ENCODE results near the gene PCDHB2. TPM values are rescaled to one million over a fixed set of nuclear protein-coding genes. Genes with fewer than 3 reads are reported as not detected.
"Not testable (repeated sequence)": the region's sequence is repeated elsewhere in the genome, so short reads cannot be mapped to it uniquely, and the experiment has no call there.

PCDHB2 gene
- total RNA-seq, 1 donor from 2014 or later, result 80.4 TPM

DNA sequence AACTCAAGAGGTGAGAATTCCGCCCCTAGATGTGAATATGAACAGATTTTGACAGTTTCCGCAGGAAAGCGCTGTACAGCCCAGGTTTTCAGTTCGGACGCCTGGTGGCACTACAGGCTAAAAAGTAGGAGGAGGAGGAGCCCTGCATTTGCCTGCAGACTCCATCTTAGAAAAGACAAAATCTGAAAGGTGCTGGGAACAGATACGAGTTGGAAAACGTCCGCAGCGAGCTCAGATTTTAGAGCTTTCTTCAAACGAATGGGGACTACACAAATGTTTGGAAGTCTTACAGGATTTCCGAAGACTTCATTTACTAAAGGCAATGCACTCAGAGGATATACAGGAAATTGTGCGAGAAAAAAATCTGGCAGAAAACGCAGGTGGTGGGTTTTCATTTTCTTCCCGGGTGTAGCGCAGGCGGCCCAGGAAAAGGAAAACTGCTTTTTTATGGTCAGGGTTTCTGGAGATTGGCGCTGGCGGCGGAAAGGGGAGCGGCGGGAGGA is 9.9 kb upstream of the PCDHB2 start:
- TF ChIP-seq, protein P1, sequence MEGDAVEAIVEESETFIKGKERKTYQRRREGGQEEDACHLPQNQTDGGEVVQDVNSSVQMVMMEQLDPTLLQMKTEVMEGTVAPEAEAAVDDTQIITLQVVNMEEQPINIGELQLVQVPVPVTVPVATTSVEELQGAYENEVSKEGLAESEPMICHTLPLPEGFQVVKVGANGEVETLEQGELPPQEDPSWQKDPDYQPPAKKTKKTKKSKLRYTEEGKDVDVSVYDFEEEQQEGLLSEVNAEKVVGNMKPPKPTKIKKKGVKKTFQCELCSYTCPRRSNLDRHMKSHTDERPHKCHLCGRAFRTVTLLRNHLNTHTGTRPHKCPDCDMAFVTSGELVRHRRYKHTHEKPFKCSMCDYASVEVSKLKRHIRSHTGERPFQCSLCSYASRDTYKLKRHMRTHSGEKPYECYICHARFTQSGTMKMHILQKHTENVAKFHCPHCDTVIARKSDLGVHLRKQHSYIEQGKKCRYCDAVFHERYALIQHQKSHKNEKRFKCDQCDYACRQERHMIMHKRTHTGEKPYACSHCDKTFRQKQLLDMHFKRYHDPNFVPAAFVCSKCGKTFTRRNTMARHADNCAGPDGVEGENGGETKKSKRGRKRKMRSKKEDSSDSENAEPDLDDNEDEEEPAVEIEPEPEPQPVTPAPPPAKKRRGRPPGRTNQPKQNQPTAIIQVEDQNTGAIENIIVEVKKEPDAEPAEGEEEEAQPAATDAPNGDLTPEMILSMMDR (IDR thresholded peaks at IDR 0.05; ENCODE audit: unreplicated experiment), result peak; percentile 68
- peak overlapping the region; percentile 99 for H3K27ac Mint-ChIP-seq

DNA sequence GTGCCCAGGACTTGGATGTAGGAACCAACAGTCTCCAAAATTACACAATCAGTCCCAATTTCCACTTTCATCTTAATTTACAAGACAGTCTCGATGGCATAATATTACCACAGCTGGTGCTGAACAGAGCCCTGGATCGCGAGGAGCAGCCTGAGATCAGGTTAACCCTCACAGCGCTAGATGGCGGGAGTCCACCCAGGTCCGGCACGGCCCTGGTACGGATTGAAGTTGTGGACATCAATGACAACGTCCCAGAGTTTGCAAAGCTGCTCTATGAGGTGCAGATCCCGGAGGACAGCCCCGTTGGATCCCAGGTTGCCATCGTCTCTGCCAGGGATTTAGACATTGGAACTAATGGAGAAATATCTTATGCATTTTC is 837 bp downstream of the PCDHB2 start:
- DNase-seq (ENCODE audit: low spot score, unreplicated experiment), result no peak
- Mint-ChIP-seq H3K9me3 (ENCODE audit: low read depth) (peaks cover 39% of the 10 kb centered on the region), H3K4me1 (ENCODE audit: low read depth) (no peaks in the 10 kb centered on the region), H3K4me3 (ENCODE audit: low read depth) (peak overlapping the region; percentile 89), H3K27ac (peak overlapping the region; percentile 100), H3K36me3 (ENCODE audit: insufficient read depth) (peaks cover 46% of the 10 kb centered on the region), H3K27me3 (no peaks in the 10 kb centered on the region)
- TF ChIP-seq, protein P1 (IDR thresholded peaks at IDR 0.05; ENCODE audit: unreplicated experiment), result no peak

More for the DNA sequence above, 9.9 kb upstream of the PCDHB2 start:
- H3K4me1 Mint-ChIP-seq (ENCODE audit: low read depth), result no peaks in the 10 kb centered on the region
- no peak for DNase-seq (ENCODE audit: low spot score, unreplicated experiment)
- H3K4me3 Mint-ChIP-seq (ENCODE audit: low read depth), result peak overlapping the region; percentile 87
- peaks cover 11% of the 10 kb centered on the region for H3K9me3 Mint-ChIP-seq (ENCODE audit: low read depth)
- H3K27me3 Mint-ChIP-seq, result peaks cover 9% of the 10 kb centered on the region
- H3K36me3 Mint-ChIP-seq (ENCODE audit: insufficient read depth), result peaks cover 7% of the 10 kb centered on the region

DNA sequence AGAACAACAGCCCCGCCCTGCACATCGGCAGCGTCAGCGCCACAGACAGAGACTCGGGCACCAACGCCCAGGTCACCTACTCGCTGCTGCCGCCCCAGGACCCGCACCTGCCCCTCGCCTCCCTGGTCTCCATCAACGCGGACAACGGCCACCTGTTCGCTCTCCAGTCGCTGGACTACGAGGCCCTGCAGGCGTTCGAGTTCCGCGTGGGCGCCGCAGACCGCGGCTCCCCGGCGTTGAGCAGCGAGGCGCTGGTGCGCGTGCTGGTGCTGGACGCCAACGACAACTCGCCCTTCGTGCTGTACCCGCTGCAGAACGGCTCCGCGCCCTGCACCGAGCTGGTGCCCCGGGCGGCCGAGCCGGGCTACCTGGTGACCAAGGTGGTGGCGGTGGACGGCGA is 1.8 kb downstream of the PCDHB2 start:
- H3K27me3 Mint-ChIP-seq; H3K4me1 Mint-ChIP-seq (ENCODE audit: low read depth); DNase-seq (ENCODE audit: low spot score, unreplicated experiment): not testable (repeated sequence)
- peaks cover 55% of the 10 kb centered on the region for H3K36me3 Mint-ChIP-seq (ENCODE audit: insufficient read depth)
- H3K4me3 Mint-ChIP-seq (ENCODE audit: low read depth), result peak overlapping the region; percentile 89
- H3K9me3 Mint-ChIP-seq (ENCODE audit: low read depth), result peaks cover 43% of the 10 kb centered on the region
- H3K27ac Mint-ChIP-seq, result peak overlapping the region; percentile 100

DNA sequence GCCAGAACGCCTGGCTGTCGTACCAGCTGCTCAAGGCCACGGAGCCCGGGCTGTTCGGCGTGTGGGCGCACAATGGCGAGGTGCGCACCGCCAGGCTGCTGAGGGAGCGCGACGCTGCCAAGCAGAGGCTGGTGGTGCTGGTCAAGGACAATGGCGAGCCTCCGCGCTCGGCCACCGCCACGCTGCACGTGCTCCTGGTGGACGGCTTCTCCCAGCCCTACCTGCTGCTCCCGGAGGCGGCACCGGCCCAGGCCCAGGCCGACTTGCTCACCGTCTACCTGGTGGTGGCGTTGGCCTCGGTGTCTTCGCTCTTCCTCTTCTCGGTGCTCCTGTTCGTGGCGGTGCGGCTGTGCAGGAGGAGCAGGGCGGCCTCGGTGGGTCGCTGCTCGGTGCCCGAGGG is 2.2 kb downstream of the PCDHB2 start:
- peaks cover 59% of the 10 kb centered on the region for H3K36me3 Mint-ChIP-seq (ENCODE audit: insufficient read depth)
- not testable (repeated sequence) for DNase-seq (ENCODE audit: low spot score, unreplicated experiment); H3K4me1 Mint-ChIP-seq (ENCODE audit: low read depth); H3K4me3 Mint-ChIP-seq (ENCODE audit: low read depth); H3K27me3 Mint-ChIP-seq
- H3K9me3 Mint-ChIP-seq (ENCODE audit: low read depth), result peaks cover 46% of the 10 kb centered on the region
- H3K27ac Mint-ChIP-seq, result peak overlapping the region; percentile 41

DNA sequence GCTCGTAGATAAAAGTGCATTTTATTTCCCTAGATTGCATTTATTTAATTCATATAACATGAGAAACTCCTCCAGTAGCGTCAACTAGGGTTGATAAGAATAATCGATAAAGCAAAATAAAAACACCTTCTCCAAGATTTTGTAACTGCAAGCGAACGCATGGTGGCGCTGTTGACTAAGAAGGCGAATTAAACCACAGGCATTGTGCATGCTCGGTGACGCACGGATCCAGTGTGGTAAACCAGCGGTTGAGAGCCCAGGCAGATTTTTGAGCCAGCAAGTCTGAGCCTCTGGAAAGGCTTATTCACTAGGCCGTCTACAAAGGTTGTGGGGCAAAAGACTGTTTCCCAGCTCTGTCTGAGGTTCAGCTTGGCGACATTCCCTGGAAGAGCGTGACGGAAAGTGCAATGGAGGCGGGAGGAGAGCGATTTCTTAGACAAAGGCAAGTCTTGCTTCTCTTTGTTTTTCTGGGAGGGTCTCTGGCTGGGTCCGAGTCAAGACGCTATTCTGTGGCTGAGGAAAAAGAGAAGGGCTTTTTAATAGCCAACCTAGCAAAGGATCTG is 5.9 kb downstream of the PCDHB2 start, which contains the start of gene PCDHB3:
PCDHB3 (plus strand) TSS at position 231 of the 563 bp plus-strand sequence; CDS start at position 408, 177 bp downstream.
- H3K27ac Mint-ChIP-seq, result peak within 1 kb of the TSS; percentile 91
- no peak for DNase-seq (ENCODE audit: low spot score, unreplicated experiment)
- H3K9me3 Mint-ChIP-seq (ENCODE audit: low read depth), result peaks cover 36% of the 10 kb centered on the region
- H3K4me1 Mint-ChIP-seq (ENCODE audit: low read depth), result no peaks in the 10 kb centered on the region
- peaks cover 67% of the 10 kb centered on the region for H3K36me3 Mint-ChIP-seq (ENCODE audit: insufficient read depth)
- TF ChIP-seq, protein P1 (IDR thresholded peaks at IDR 0.05; ENCODE audit: unreplicated experiment), result no peak
- peak within 1 kb of the TSS; percentile 38 for H3K4me3 Mint-ChIP-seq (ENCODE audit: low read depth)
- H3K27me3 Mint-ChIP-seq, result no peaks in the 10 kb centered on the region

DNA sequence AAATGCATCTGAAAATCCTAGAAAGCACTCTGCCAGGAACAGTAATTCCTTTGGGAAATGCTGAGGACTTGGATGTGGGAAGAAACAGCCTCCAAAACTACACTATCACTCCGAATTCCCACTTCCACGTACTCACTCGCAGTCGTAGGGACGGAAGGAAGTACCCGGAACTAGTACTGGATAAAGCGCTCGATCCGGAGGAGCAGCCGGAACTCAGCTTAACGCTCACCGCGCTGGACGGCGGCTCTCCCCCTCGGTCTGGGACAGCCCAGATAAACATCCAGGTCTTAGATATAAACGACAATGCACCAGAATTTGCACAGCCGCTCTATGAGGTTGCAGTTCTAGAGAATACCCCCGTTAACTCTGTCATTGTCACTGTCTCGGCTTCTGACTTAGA is 6.6 kb downstream of the PCDHB2 start:
- no peak for DNase-seq (ENCODE audit: low spot score, unreplicated experiment)
- peaks cover 34% of the 10 kb centered on the region for H3K9me3 Mint-ChIP-seq (ENCODE audit: low read depth)
- H3K4me3 Mint-ChIP-seq (ENCODE audit: low read depth), result peak overlapping the region; percentile 38
- H3K36me3 Mint-ChIP-seq (ENCODE audit: insufficient read depth), result peaks cover 64% of the 10 kb centered on the region
- TF ChIP-seq, protein P1 (IDR thresholded peaks at IDR 0.05; ENCODE audit: unreplicated experiment), result no peak
- peak overlapping the region; percentile 91 for H3K27ac Mint-ChIP-seq
- H3K4me1 Mint-ChIP-seq (ENCODE audit: low read depth), result no peaks in the 10 kb centered on the region
- no peaks in the 10 kb centered on the region for H3K27me3 Mint-ChIP-seq

DNA sequence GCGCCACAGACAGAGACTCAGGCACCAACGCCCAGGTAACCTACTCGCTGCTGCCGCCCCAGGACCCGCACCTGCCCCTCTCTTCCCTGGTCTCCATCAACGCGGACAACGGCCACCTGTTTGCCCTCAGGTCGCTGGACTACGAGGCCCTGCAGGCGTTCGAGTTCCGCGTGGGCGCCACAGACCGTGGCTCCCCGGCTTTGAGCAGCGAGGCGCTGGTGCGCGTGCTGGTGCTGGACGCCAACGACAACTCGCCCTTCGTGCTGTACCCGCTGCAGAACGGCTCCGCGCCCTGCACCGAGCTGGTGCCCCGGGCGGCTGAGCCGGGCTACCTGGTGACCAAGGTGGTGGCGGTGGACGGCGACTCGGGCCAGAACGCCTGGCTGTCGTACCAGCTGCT is 7.7 kb downstream of the PCDHB2 start:
- not testable (repeated sequence) for DNase-seq (ENCODE audit: low spot score, unreplicated experiment); H3K27me3 Mint-ChIP-seq; H3K4me1 Mint-ChIP-seq (ENCODE audit: low read depth); H3K4me3 Mint-ChIP-seq (ENCODE audit: low read depth)
- Mint-ChIP-seq H3K27ac (peak overlapping the region; percentile 91), H3K9me3 (ENCODE audit: low read depth) (peaks cover 36% of the 10 kb centered on the region), H3K36me3 (ENCODE audit: insufficient read depth) (peaks cover 64% of the 10 kb centered on the region)

DNA sequence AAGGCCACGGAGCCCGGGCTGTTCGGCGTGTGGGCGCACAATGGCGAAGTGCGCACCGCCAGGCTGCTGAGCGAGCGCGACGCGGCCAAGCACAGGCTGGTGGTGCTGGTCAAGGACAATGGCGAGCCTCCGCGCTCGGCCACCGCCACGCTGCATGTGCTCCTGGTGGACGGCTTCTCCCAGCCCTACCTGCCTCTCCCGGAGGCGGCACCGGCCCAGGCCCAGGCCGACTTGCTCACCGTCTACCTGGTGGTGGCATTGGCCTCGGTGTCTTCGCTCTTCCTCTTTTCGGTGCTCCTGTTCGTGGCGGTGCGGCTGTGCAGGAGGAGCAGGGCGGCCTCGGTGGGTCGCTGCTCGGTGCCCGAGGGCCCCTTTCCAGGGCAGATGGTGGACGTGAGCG is 8.1 kb downstream of the PCDHB2 start:
- peaks cover 40% of the 10 kb centered on the region for H3K9me3 Mint-ChIP-seq (ENCODE audit: low read depth)
- not testable (repeated sequence) for DNase-seq (ENCODE audit: low spot score, unreplicated experiment)

More for the DNA sequence above, 8.1 kb downstream of the PCDHB2 start:
- not testable (repeated sequence) for H3K4me1 Mint-ChIP-seq (ENCODE audit: low read depth); H3K27me3 Mint-ChIP-seq; H3K27ac Mint-ChIP-seq; H3K4me3 Mint-ChIP-seq (ENCODE audit: low read depth)
- peaks cover 65% of the 10 kb centered on the region for H3K36me3 Mint-ChIP-seq (ENCODE audit: insufficient read depth)
